Esophagus squamous epithelium (tissue), 4 donors: ENCODE data around the gene ATXN1.

Source experiments
- POLR2A ChIP-seq, 4 donors: fragments of 450-650 bp; IDR thresholded peaks; one replicate each; pipeline ENCODE4 v1.6.1; 2017; ENCODE audit warnings: antibody characterized with exemption in 4 of 4, mild to moderate bottlenecking in 4 of 4, moderate library complexity in 3 of 4
- TF ChIP-seq, protein P1 (sequence below), 6 experiments: fragments of 450-650 bp in 4 of 6; fragments of 200-600 bp in 2 of 6; sonication (generic) in 2 of 6; IDR thresholded peaks; one replicate each; pipeline ENCODE4 v1.5.1; 2016 to 2019; ENCODE audit warnings: antibody characterized with exemption in 6 of 6, mild to moderate bottlenecking in 4 of 6, moderate library complexity in 4 of 6

DNA sequence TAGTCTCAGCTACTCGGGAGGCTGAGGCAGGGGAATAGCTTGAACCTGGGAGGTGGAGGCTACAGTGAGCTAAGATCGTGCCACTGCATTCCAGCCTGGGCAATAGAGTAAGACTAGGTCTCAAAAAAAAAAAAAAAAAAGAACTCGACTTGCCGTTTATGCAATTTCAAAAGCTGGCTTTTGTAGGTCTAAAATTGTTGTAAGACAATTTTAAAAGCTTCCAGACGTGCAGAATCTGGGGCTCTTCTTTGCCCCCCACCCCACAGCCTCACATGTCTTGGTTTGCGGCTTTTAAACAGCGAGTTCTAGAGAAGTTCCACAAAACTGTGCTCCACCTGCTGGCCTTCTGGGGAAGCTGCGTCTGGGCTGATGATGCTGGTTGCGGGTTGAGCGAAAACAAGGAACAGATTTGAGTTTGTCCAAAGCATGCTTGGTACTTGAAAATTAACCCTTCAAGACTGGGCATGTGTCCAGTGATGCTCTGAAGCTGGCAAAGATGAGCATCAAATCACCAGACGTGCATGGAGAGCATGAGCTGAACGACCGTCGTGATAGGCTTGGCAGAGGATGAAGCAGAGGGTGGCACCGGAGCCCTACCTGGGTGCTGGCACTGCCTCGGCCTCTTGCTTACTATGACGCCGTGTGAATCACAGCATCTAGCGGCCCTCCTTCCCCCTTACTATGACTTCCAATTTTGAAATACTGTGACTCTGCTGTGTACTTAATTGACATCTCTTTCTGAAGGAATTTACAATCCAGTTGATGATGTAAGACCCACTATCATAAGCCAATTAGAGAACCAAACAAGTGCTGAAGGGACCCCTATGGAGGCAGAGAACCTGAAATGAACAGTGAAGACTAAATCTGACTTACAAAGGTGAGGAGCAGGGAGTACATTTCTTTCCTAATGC lies 351.5 kb downstream of the ATXN1 start:
- TF ChIP-seq POLR2A (IDR thresholded peaks at IDR 0.05) = no peak
- TF ChIP-seq, protein P1, sequence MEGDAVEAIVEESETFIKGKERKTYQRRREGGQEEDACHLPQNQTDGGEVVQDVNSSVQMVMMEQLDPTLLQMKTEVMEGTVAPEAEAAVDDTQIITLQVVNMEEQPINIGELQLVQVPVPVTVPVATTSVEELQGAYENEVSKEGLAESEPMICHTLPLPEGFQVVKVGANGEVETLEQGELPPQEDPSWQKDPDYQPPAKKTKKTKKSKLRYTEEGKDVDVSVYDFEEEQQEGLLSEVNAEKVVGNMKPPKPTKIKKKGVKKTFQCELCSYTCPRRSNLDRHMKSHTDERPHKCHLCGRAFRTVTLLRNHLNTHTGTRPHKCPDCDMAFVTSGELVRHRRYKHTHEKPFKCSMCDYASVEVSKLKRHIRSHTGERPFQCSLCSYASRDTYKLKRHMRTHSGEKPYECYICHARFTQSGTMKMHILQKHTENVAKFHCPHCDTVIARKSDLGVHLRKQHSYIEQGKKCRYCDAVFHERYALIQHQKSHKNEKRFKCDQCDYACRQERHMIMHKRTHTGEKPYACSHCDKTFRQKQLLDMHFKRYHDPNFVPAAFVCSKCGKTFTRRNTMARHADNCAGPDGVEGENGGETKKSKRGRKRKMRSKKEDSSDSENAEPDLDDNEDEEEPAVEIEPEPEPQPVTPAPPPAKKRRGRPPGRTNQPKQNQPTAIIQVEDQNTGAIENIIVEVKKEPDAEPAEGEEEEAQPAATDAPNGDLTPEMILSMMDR (IDR thresholded peaks at IDR 0.05) = peak; percentile 59 to 78 (median 71)
